VCaP (cell line): ENCODE measurements around the gene TRAPPC14.
"Not testable (repeated sequence)": the region's sequence is repeated elsewhere in the genome, so short reads cannot be mapped to it uniquely, and the experiment has no call there.

Experiments used
- H3K27ac ChIP-seq: fragments of 450-650 bp; 2 replicates; pipeline ENCODE4 v1.5.1; 2017
- TF ChIP-seq, protein P1 (sequence below): fragments of 450-650 bp; conservative IDR thresholded peaks from 2 replicates; pipeline ENCODE4 v1.5.1; 2017; ENCODE audit warnings: mild to moderate bottlenecking, moderate library complexity

TRAPPC14 gene

DNA sequence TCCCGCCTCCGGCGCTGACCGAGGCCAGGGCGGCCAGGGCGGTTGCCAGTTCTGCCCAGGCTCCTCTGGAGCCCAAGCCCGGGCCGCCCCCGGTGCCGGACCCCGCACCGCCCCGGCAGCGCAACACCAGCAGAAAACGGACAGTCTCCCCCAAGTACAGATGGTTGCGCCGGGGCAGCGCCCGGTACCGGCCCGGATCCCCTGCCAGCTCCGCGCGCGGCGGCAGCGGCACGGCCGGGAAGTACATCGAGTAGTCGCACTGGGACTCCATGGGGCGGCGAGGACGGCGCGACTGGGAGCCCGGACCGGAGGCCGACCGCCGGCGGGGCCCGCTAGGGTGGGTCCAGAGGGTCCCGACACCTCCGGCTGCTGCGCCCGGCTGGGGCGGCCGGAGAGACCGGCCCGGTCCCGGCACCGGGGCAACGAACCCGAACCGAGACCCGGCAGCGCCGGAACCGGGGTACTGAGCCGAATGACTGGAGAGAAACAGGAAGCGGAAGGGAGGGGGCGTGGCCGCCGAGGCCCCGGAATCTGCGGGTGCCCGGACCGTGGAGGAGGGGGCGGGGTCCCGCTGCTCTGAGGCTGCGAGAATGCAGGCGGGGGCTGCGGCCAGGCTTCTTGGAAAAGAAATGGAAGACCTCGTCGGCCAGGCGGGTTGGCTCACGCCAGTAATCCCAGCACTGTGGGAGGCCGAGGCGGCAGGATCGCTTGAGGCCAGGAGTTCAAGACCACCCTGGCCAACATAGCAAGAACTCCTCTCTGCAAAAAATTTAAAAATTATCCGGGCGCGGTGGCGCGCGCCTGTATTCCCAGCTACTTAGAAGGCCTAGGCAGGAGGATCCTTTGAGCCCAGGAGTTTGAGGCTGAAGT is at the start of gene TRAPPC14:
Gene TRAPPC14 (minus strand): TSS at position 495 of the 870 bp plus-strand sequence. CDS start 224 bp downstream, at position 271.
- peak within 1 kb of the TSS; percentile 88 for H3K27ac ChIP-seq
- TF ChIP-seq, protein P1, sequence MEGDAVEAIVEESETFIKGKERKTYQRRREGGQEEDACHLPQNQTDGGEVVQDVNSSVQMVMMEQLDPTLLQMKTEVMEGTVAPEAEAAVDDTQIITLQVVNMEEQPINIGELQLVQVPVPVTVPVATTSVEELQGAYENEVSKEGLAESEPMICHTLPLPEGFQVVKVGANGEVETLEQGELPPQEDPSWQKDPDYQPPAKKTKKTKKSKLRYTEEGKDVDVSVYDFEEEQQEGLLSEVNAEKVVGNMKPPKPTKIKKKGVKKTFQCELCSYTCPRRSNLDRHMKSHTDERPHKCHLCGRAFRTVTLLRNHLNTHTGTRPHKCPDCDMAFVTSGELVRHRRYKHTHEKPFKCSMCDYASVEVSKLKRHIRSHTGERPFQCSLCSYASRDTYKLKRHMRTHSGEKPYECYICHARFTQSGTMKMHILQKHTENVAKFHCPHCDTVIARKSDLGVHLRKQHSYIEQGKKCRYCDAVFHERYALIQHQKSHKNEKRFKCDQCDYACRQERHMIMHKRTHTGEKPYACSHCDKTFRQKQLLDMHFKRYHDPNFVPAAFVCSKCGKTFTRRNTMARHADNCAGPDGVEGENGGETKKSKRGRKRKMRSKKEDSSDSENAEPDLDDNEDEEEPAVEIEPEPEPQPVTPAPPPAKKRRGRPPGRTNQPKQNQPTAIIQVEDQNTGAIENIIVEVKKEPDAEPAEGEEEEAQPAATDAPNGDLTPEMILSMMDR: no peak

GRCh38 chr7:100204454-100204853 is 45.9 kb upstream of the TRAPPC14 start:
- no peak overlapping the region for H3K27ac ChIP-seq
- TF ChIP-seq, protein P1: no peak

DNA sequence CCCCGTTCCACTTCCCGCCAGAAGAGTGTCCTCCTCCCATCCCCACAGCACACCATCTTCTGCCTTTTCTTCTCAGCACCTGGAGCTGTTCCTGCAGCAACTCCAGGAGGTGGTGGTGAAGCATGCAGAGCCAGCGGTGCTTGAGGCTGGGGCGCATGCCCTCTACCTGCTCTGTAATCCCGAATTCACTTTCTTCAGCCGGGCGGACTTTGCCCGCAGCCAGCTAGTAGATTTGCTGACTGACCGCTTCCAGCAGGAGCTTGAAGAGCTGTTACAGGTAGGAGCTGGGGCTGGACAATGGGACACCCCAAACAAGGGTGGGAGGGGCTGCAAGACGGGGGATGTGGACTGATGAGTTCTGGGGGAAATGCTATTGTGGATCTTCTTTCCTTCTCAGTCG is 42.2 kb upstream of the TRAPPC14 start:
- no peak overlapping the region for H3K27ac ChIP-seq
- TF ChIP-seq, protein P1: no peak

DNA sequence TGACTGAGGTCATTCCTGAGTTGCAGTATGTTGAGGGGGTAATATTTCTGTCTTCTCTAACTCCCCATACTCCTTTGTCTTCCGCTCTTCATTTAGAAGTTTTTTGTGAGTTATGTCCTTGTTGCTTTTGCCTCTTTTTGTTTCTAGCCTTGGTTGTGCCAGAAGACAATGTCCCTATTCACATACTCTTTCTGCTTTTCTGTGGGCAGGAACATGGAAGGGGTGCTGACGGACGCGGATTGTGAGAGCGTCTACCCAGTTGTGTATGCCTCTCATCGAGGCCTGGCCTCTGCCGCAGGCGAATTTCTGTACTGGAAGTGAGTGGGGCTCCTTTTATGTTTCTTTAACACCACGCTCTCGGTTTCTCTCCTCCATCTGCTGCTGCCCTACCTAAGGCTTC is 39.7 kb upstream of the TRAPPC14 start:
- TF ChIP-seq, protein P1: no peak
- no peak overlapping the region for H3K27ac ChIP-seq

GRCh38 chr7:100195901-100196322 is 37.4 kb upstream of the TRAPPC14 start:
- H3K27ac ChIP-seq: not testable (repeated sequence)

DNA sequence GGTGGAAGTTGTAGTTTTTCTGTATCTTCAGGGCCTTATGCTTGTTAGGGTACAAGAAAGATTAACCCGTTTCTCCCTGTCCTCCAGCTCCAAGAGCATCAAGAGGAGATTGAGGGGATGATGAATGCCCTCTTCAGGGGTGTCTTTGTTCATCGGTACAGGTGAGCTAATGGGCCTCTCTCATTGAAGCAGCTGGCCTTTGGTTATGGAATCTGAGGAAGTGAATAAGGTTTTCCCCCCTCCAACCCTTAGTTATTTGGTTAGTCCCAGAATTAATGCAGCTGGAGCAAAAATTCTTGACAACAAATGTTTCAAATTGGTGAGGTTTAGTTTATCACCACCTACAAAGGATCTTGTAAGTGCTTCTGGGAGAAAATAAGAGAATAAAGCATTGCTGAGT is 36.7 kb upstream of the TRAPPC14 start:
- TF ChIP-seq, protein P1: no peak
- no peak overlapping the region for H3K27ac ChIP-seq

DNA sequence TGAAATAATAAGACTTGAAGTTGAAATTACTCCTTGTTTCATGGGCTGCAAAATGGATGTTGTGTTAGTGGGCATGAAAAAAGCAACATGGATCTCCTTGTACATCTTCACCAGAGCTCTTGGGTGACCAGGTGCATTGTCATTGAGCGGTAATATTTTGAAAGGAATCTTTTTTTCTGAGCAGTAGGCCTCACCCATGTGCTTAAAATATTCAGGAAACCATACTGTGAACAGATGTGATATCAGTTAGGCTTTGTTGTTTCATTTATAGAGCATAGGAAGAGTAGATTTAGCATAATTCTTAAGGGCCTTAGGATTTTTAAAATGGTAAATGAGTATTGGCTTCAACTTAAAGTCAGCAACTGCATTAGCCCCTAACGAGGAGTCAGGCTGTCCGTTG is 34.4 kb upstream of the TRAPPC14 start:
- TF ChIP-seq, protein P1: no peak
- no peak overlapping the region for H3K27ac ChIP-seq

GRCh38 chr7:100192281-100192862 is 33.8 kb upstream of the TRAPPC14 start:
- not testable (repeated sequence) for H3K27ac ChIP-seq
